Neural progenitor cell (in vitro differentiated cells): ENCODE measurements around the gene NCAPG2. TPM values are rescaled to one million over a fixed set of nuclear protein-coding genes. Genes with fewer than 3 reads are reported as not detected.

ENCODE experiments used
- DNase-seq: peaks from one replicate; pipeline ENCODE4 v3.0.0-alpha.2; 2016; ENCODE audit warnings: low spot score
- H2AFZ ChIP-seq: fragments of 200-600 bp; sonication (generic); replicated peaks from 2 replicates; pipeline ENCODE4 v1.6.1; 2016; ENCODE audit warnings: antibody characterized with exemption
- H3F3A ChIP-seq: fragments of 200-600 bp; sonication (generic); 2 replicates; pipeline ENCODE4 v1.6.1; 2016; ENCODE audit warnings: antibody characterized with exemption, low read depth
- H3K27ac ChIP-seq: fragments of 200-600 bp; sonication (generic); 2 replicates; pipeline ENCODE4 v1.5.1; 2016; ENCODE audit warnings: mild to moderate bottlenecking
- H3K27me3 ChIP-seq: fragments of 200-600 bp; sonication (generic); 2 replicates; pipeline ENCODE4 v1.6.1; 2016; ENCODE audit warnings: mild to moderate bottlenecking, moderate library complexity
- H3K36me3 ChIP-seq: fragments of 200-600 bp; sonication (generic); 2 replicates; pipeline ENCODE4 v1.5.1; 2016
- H3K4me1 ChIP-seq: fragments of 200-600 bp; sonication (generic); 2 replicates; pipeline ENCODE4 v1.6.1; 2016; ENCODE audit warnings: mixed run types
- H3K4me2 ChIP-seq: fragments of 200-600 bp; sonication (generic); 2 replicates; pipeline ENCODE4 v1.6.1; 2016
- H3K4me3 ChIP-seq: fragments of 200-600 bp; sonication (generic); 2 replicates; pipeline ENCODE4 v1.5.1; 2016
- H3K79me2 ChIP-seq: fragments of 200-600 bp; sonication (generic); 2 replicates; pipeline ENCODE4 v1.6.1; 2016; ENCODE audit warnings: low read depth
- H3K9ac ChIP-seq: fragments of 200-600 bp; sonication (generic); 2 replicates; pipeline ENCODE4 v1.6.1; 2016
- H3K9me3 ChIP-seq: fragments of 200-600 bp; sonication (generic); 2 replicates; pipeline ENCODE4 v1.5.1; 2016; ENCODE audit warnings: low read depth
- H4K20me1 ChIP-seq: fragments of 200-600 bp; sonication (generic); 2 replicates; pipeline ENCODE4 v1.6.1; 2016; ENCODE audit warnings: low read depth
- H3K27ac Mint-ChIP-seq: 3 replicates; pipeline ENCODE4 v1.8.0; 2021; ENCODE audit warnings: mixed read lengths
- H3K27me3 Mint-ChIP-seq: 2 replicates; pipeline ENCODE4 v1.8.0; 2022; ENCODE audit warnings: low read depth, mild to moderate bottlenecking, inconsistent platforms, moderate library complexity, mixed read lengths; ENCODE audit not compliant: insufficient read depth
- H3K36me3 Mint-ChIP-seq: 3 replicates; pipeline ENCODE4 v1.8.0; 2021; ENCODE audit warnings: mixed read lengths
- H3K4me1 Mint-ChIP-seq: 3 replicates; pipeline ENCODE4 v1.8.0; 2021; ENCODE audit warnings: mixed read lengths
- H3K4me3 Mint-ChIP-seq: 3 replicates; pipeline ENCODE4 v1.8.0; 2021; ENCODE audit warnings: mild to moderate bottlenecking, moderate library complexity, mixed read lengths
- H3K9me3 Mint-ChIP-seq: 3 replicates; pipeline ENCODE4 v1.8.0; 2020; ENCODE audit warnings: mixed read lengths
- EZH2 ChIP-seq: fragments of 200-600 bp; sonication (generic); IDR thresholded peaks from 2 replicates; pipeline ENCODE4 v1.6.1; 2017; ENCODE audit warnings: antibody characterized with exemption, mild to moderate bottlenecking, moderate library complexity
- EZH2phosphoT487 ChIP-seq: fragments of 200-600 bp; sonication (generic); IDR thresholded peaks from 2 replicates; pipeline ENCODE4 v1.6.1; 2017; ENCODE audit warnings: antibody characterized with exemption
- total RNA-seq: library from RNA; depleted of rRNA; stranded (reverse); fragments of >200 nt; gene quantifications from 2 replicates; pipeline ENCODE4 v1.2.3, GENCODE V29; 2015; ENCODE audit warnings: low replicate concordance
- TF ChIP-seq, protein P1 (sequence below): fragments of 200-600 bp; sonication (generic); IDR thresholded peaks from 2 replicates; pipeline ENCODE4 v1.5.1; 2017; ENCODE audit warnings: antibody characterized with exemption, mild to moderate bottlenecking

Gene NCAPG2
- total RNA-seq, 1 donor from 2014 or later = 89.6 TPM

GRCh38 chr7:158726277-158726807 is 21.7 kb upstream of the NCAPG2 start:
- DNase-seq = no peak
- H4K20me1 ChIP-seq = no peaks in the 10 kb centered on the region
- no peak overlapping the region for H3K9ac ChIP-seq

GRCh38 chr7:158725506-158725800 is 20.8 kb upstream of the NCAPG2 start:
- Histone ChIP-seq H4K20me1 (no peaks in the 10 kb centered on the region), H2AFZ (no peak overlapping the region), H3K27ac (no peak overlapping the region), H3F3A (peaks cover 4% of the 10 kb centered on the region), H3K9me3 (no peaks in the 10 kb centered on the region), H3K36me3 (no peaks in the 10 kb centered on the region), H3K79me2 (no peaks in the 10 kb centered on the region), H3K4me1 (no peaks in the 10 kb centered on the region), H3K9ac (no peak overlapping the region), H3K4me2 (no peak overlapping the region), H3K4me3 (no peak overlapping the region), H3K27me3 (no peaks in the 10 kb centered on the region)
- Mint-ChIP-seq H3K4me3 (no peak overlapping the region), H3K36me3 (peaks cover 5% of the 10 kb centered on the region), H3K4me1 (peaks cover 3% of the 10 kb centered on the region), H3K27ac (no peak overlapping the region), H3K27me3 (peaks cover 2% of the 10 kb centered on the region), H3K9me3 (no peaks in the 10 kb centered on the region)
- no peak for DNase-seq
- TF ChIP-seq, protein P1, sequence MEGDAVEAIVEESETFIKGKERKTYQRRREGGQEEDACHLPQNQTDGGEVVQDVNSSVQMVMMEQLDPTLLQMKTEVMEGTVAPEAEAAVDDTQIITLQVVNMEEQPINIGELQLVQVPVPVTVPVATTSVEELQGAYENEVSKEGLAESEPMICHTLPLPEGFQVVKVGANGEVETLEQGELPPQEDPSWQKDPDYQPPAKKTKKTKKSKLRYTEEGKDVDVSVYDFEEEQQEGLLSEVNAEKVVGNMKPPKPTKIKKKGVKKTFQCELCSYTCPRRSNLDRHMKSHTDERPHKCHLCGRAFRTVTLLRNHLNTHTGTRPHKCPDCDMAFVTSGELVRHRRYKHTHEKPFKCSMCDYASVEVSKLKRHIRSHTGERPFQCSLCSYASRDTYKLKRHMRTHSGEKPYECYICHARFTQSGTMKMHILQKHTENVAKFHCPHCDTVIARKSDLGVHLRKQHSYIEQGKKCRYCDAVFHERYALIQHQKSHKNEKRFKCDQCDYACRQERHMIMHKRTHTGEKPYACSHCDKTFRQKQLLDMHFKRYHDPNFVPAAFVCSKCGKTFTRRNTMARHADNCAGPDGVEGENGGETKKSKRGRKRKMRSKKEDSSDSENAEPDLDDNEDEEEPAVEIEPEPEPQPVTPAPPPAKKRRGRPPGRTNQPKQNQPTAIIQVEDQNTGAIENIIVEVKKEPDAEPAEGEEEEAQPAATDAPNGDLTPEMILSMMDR = no peak
- TF ChIP-seq EZH2phosphoT487 = no peak
- no peak for TF ChIP-seq EZH2

More at GRCh38 chr7:158726277-158726807, 21.7 kb upstream of the NCAPG2 start:
- TF ChIP-seq, protein P1 = no peak
- TF ChIP-seq EZH2 = no peak
- no peak for TF ChIP-seq EZH2phosphoT487
- Histone ChIP-seq H3K4me1 (no peaks in the 10 kb centered on the region), H3K27ac (no peak overlapping the region), H3K36me3 (no peaks in the 10 kb centered on the region), H3K4me2 (no peak overlapping the region), H3F3A (peaks cover 4% of the 10 kb centered on the region), H3K79me2 (no peaks in the 10 kb centered on the region), H2AFZ (no peak overlapping the region), H3K9me3 (no peaks in the 10 kb centered on the region), H3K27me3 (no peaks in the 10 kb centered on the region), H3K4me3 (no peak overlapping the region)
- Mint-ChIP-seq H3K27ac (no peak overlapping the region), H3K9me3 (no peaks in the 10 kb centered on the region), H3K4me3 (no peak overlapping the region), H3K36me3 (peaks cover 5% of the 10 kb centered on the region), H3K27me3 (peaks cover 2% of the 10 kb centered on the region), H3K4me1 (peaks cover 10% of the 10 kb centered on the region)

DNA sequence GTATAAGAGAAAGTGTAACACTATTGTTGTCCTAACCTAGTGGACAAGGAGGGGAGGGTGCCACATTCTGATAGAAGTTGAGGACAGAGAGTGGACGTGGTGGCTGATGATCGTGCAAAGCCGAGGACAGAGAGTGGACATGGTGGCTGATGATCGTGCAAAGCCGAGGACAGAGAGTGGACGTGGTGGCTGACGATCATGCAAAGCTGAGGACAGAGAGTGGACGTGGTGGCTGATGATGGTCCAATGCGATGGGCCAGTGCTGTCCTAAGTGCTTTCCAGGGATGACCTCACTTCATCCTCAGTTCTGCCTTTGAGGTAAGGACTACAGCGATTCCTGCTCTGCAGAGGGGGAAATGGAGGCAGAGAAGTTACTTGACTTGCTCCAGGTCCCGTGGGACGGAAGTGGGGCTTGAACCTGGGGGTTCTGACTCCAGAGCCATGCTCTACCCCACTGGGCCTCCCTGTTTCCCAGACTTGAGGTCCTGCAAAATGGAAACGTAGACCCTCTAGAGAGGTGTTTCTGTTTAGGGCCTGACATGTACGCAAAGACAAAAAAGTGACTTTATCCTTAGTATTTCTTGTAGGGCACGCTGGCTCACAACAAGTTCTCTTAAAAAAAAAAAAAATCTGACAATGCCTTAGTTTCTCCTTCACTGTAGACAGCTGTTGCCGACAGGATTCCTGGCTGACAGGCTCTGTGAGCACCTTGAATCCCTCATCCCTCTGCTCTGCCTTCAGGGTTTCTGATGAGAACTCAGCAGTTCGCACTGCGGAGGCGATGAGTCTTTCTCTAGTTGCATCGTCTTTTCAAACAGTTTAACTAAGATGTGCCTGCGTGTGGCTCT is 20.3 kb upstream of the NCAPG2 start:
- Histone ChIP-seq H3K27ac (no peak overlapping the region), H3K36me3 (no peaks in the 10 kb centered on the region), H3K79me2 (no peaks in the 10 kb centered on the region), H3K9ac (no peak overlapping the region), H3F3A (peaks cover 4% of the 10 kb centered on the region), H4K20me1 (no peaks in the 10 kb centered on the region), H2AFZ (no peak overlapping the region), H3K27me3 (no peaks in the 10 kb centered on the region), H3K4me3 (no peak overlapping the region), H3K4me1 (no peaks in the 10 kb centered on the region), H3K9me3 (no peaks in the 10 kb centered on the region), H3K4me2 (no peak overlapping the region)
- H3K27me3 Mint-ChIP-seq = peaks cover 2% of the 10 kb centered on the region
- H3K9me3 Mint-ChIP-seq = no peaks in the 10 kb centered on the region
- H3K36me3 Mint-ChIP-seq = peaks cover 3% of the 10 kb centered on the region
- no peak overlapping the region for H3K4me3 Mint-ChIP-seq
- no peaks in the 10 kb centered on the region for H3K4me1 Mint-ChIP-seq
- no peak for TF ChIP-seq EZH2phosphoT487
- no peak overlapping the region for H3K27ac Mint-ChIP-seq
- no peak for DNase-seq
